ENCODE measurements around the gene FUZ. TPM values are rescaled to one million over a fixed set of nuclear protein-coding genes. Genes with fewer than 3 reads are reported as not detected.

The FUZ gene
- total RNA-seq, 1 experiment from 2014 or later: 1.1 TPM

GRCh38 chr19:49799798-49800376 is 13.2 kb downstream of the FUZ start:
- TF ChIP-seq, protein P1, sequence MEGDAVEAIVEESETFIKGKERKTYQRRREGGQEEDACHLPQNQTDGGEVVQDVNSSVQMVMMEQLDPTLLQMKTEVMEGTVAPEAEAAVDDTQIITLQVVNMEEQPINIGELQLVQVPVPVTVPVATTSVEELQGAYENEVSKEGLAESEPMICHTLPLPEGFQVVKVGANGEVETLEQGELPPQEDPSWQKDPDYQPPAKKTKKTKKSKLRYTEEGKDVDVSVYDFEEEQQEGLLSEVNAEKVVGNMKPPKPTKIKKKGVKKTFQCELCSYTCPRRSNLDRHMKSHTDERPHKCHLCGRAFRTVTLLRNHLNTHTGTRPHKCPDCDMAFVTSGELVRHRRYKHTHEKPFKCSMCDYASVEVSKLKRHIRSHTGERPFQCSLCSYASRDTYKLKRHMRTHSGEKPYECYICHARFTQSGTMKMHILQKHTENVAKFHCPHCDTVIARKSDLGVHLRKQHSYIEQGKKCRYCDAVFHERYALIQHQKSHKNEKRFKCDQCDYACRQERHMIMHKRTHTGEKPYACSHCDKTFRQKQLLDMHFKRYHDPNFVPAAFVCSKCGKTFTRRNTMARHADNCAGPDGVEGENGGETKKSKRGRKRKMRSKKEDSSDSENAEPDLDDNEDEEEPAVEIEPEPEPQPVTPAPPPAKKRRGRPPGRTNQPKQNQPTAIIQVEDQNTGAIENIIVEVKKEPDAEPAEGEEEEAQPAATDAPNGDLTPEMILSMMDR (IDR thresholded peaks at IDR 0.05 in 2 of 3, conservative IDR thresholded peaks at IDR 0.05 in 1 of 3; ENCODE audit: borderline replicate concordance in 1 of 3, insufficient read depth in 1 of 3, low read depth in 2 of 3, low read length in 2 of 3): peak in 2 of 3 experiments; percentile 29 to 41; a peak in 2 of 6 replicates
- TF ChIP-seq FOSL1 (IDR thresholded peaks at IDR 0.05; ENCODE audit: low read depth): no peak
- Histone ChIP-seq H3K4me3 (replicated peaks in 1 of 2; ENCODE audit: low read depth in 1 of 2, low read length in 2 of 2) (no peak overlapping the region), H3K4me1 (ENCODE audit: control insufficient read depth in 1 of 2, insufficient read depth in 2 of 2, low read length in 2 of 2) (peaks cover 4% of the 10 kb centered on the region in 2 experiments; a peak in 3 of 4 replicates), H4K20me1 (ENCODE audit: insufficient read depth) (no peaks in the 10 kb centered on the region), H3K36me3 (ENCODE audit: control insufficient read depth in 1 of 2, insufficient read depth in 2 of 2, low read length in 2 of 2) (peaks cover 26 to 35% of the 10 kb centered on the region in 2 experiments), H3K79me2 (ENCODE audit: insufficient read depth, low read length) (no peaks in the 10 kb centered on the region), H3K9me2 (ENCODE audit: insufficient read depth) (no peaks in the 10 kb centered on the region), H2AFZ (ENCODE audit: low read depth, low read length, poor library complexity, severe bottlenecking) (no peak overlapping the region), H3K27me3 (ENCODE audit: insufficient read depth, low read length) (no peaks in the 10 kb centered on the region), H3K27ac (ENCODE audit: low read depth, low read length) (no peak overlapping the region), H3K9ac (ENCODE audit: low read length) (no peak overlapping the region), H3K9me3 (ENCODE audit: control insufficient read depth in 1 of 2, insufficient read depth in 1 of 2, low read depth in 1 of 2, low read length in 2 of 2) (no peaks in the 10 kb centered on the region), H3K4me2 (ENCODE audit: low read length) (no peak overlapping the region)
- no TSS peak for BruUV-seq (replicated peaks)
- CTCF ChIA-PET: no interaction called here
- no peak for DNase-seq (ENCODE audit: low read depth, low spot score)
- ATAC-seq: peak; percentile 66
- RAD21 ChIA-PET (ENCODE audit: low non-redundant PET in 1 of 2, low total read pairs in 2 of 2, uncharacterized antibody in 2 of 2, unreplicated experiment in 2 of 2): no interaction called here
- POLR2A ChIA-PET: no interaction called here
- intact Hi-C loops (cut with micrococcal nuclease): no loop called here

DNA sequence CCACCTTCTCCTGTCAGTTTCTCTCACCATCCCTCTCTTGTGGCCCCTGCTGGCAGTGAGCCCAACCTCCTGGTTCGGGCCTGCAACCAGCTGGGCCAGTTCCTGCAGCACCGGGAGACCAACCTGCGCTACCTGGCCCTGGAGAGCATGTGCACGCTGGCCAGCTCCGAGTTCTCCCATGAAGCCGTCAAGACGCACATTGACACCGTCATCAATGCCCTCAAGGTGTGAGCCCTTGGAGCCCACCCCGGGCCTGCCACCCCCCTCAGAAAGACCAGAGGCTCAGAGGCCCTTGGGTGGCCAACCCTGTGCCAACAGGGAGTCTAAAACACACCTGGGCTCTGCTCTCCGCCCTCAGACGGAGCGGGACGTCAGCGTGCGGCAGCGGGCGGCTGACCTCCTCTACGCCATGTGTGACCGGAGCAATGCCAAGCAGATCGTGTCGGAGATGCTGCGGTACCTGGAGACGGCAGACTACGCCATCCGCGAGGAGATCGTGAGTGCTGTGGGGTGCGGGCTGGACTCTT is 13.8 kb downstream of the FUZ start:
- Histone ChIP-seq H3K4me3 (replicated peaks in 1 of 2; ENCODE audit: low read depth in 1 of 2, low read length in 2 of 2) (no peak overlapping the region), H3K27ac (ENCODE audit: low read depth, low read length) (no peak overlapping the region), H3K9me3 (ENCODE audit: control insufficient read depth in 1 of 2, insufficient read depth in 1 of 2, low read depth in 1 of 2, low read length in 2 of 2) (no peaks in the 10 kb centered on the region), H3K4me2 (ENCODE audit: low read length) (no peak overlapping the region), H3K27me3 (ENCODE audit: insufficient read depth, low read length) (no peaks in the 10 kb centered on the region), H3K79me2 (ENCODE audit: insufficient read depth, low read length) (no peaks in the 10 kb centered on the region), H4K20me1 (ENCODE audit: insufficient read depth) (no peaks in the 10 kb centered on the region), H3K4me1 (ENCODE audit: control insufficient read depth in 1 of 2, insufficient read depth in 2 of 2, low read length in 2 of 2) (no peaks in the 10 kb centered on the region; a peak in 1 of 4 replicates), H3K36me3 (ENCODE audit: control insufficient read depth in 1 of 2, insufficient read depth in 2 of 2, low read length in 2 of 2) (peaks cover 30 to 35% of the 10 kb centered on the region in 2 experiments), H3K9ac (ENCODE audit: low read length) (no peak overlapping the region), H3K9me2 (ENCODE audit: insufficient read depth) (no peaks in the 10 kb centered on the region), H2AFZ (ENCODE audit: low read depth, low read length, poor library complexity, severe bottlenecking) (no peak overlapping the region)
- DNase-seq (ENCODE audit: low read depth, low spot score): no peak
- ChIA-PET POLR2A (no interaction called here), RAD21 (ENCODE audit: low non-redundant PET in 1 of 2, low total read pairs in 2 of 2, uncharacterized antibody in 2 of 2, unreplicated experiment in 2 of 2) (no interaction called here), CTCF (no interaction called here)
- intact Hi-C loops (cut with micrococcal nuclease): no loop called here
- ATAC-seq: no peak
- BruUV-seq (replicated peaks): no TSS peak
- TF ChIP-seq, protein P2, sequence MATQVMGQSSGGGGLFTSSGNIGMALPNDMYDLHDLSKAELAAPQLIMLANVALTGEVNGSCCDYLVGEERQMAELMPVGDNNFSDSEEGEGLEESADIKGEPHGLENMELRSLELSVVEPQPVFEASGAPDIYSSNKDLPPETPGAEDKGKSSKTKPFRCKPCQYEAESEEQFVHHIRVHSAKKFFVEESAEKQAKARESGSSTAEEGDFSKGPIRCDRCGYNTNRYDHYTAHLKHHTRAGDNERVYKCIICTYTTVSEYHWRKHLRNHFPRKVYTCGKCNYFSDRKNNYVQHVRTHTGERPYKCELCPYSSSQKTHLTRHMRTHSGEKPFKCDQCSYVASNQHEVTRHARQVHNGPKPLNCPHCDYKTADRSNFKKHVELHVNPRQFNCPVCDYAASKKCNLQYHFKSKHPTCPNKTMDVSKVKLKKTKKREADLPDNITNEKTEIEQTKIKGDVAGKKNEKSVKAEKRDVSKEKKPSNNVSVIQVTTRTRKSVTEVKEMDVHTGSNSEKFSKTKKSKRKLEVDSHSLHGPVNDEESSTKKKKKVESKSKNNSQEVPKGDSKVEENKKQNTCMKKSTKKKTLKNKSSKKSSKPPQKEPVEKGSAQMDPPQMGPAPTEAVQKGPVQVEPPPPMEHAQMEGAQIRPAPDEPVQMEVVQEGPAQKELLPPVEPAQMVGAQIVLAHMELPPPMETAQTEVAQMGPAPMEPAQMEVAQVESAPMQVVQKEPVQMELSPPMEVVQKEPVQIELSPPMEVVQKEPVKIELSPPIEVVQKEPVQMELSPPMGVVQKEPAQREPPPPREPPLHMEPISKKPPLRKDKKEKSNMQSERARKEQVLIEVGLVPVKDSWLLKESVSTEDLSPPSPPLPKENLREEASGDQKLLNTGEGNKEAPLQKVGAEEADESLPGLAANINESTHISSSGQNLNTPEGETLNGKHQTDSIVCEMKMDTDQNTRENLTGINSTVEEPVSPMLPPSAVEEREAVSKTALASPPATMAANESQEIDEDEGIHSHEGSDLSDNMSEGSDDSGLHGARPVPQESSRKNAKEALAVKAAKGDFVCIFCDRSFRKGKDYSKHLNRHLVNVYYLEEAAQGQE (IDR thresholded peaks at IDR 0.05; ENCODE audit: low read depth): no peak
- TF ChIP-seq YY1 (IDR thresholded peaks at IDR 0.05; ENCODE audit: extremely low read depth, insufficient replicate concordance, low read depth, low read length) (no peak), ATF3 (IDR thresholded peaks at IDR 0.05) (no peak), EGR1 (IDR thresholded peaks at IDR 0.05; ENCODE audit: low read depth) (no peak), EZH2phosphoT487 (IDR thresholded peaks at IDR 0.05; ENCODE audit: borderline replicate concordance) (no peak), JUND (IDR thresholded peaks at IDR 0.05) (no peak), SP1 (IDR thresholded peaks at IDR 0.05; ENCODE audit: low read depth) (no peak), POLR2AphosphoS5 (IDR thresholded peaks at IDR 0.05; ENCODE audit: low read depth, low read length) (no peak), CEBPB (IDR thresholded peaks at IDR 0.05; ENCODE audit: low read depth) (no peak), TCF7L2 (IDR thresholded peaks at IDR 0.05; ENCODE audit: borderline replicate concordance, extremely low read depth, insufficient read depth, insufficient read length) (no peak), ZFX (IDR thresholded peaks at IDR 0.05) (no peak), ELF1 (IDR thresholded peaks at IDR 0.05; ENCODE audit: borderline replicate concordance, low read depth) (no peak), FOSL1 (IDR thresholded peaks at IDR 0.05; ENCODE audit: low read depth) (no peak), SRF (IDR thresholded peaks at IDR 0.05; ENCODE audit: low read depth) (no peak), EZH2 (IDR thresholded peaks at IDR 0.05) (no peak)

All from HCT116 (cell line).